Common myeloid progenitor, CD34-positive (primary cell): ENCODE data around the gene PCDH19.

Experiments used
- CTCF ChIA-PET: fragments of 350-600 bp; sonication (Branson Sonifier 250); formaldehyde crosslinking; loops from one replicate; lab custom pipeline; 2021; ENCODE audit warnings: antibody characterized with exemption; lab: Charles Lee
- POLR2A ChIA-PET: fragments of 350-600 bp; sonication (Branson Sonifier 250); formaldehyde crosslinking; loops from one replicate; lab custom pipeline; 2021; ENCODE audit warnings: antibody characterized with exemption; lab: Charles Lee
- DNase-seq, 3 donors: peaks; one replicate each; pipeline versions ENCODE4 v3.0.0 to v3.0.0-alpha.2; 2013
- H3K27ac ChIP-seq, 2 experiments: 1 replicate in 1 of 2; 2 replicates in 1 of 2; pipeline ENCODE4 v1.7.0; 2013; ENCODE audit warnings: inconsistent platforms in 2 of 2, low read length in 2 of 2, mild to moderate bottlenecking in 2 of 2, low read depth in 1 of 2, moderate library complexity in 1 of 2; ENCODE audit not compliant: severe bottlenecking in 2 of 2, insufficient read depth in 1 of 2, poor library complexity in 1 of 2
- H3K27me3 ChIP-seq, 5 experiments: replicated peaks in 2 of 5; 1 replicate in 3 of 5; 2 replicates in 2 of 5; pipeline versions ENCODE4 v1.6.1 to v1.7.0; 2013; ENCODE audit warnings: low read length in 4 of 5, mild to moderate bottlenecking in 2 of 5, moderate library complexity in 2 of 5, inconsistent platforms in 1 of 5; ENCODE audit not compliant: insufficient read depth in 5 of 5, control insufficient read depth in 4 of 5
- H3K36me3 ChIP-seq, 4 experiments: 1 replicate in 2 of 4; 2 replicates in 2 of 4; pipeline versions ENCODE4 v1.6.1 to v1.7.0; 2013; ENCODE audit warnings: low read length in 3 of 4, control low read depth in 1 of 4, mild to moderate bottlenecking in 1 of 4; ENCODE audit not compliant: control insufficient read depth in 4 of 4, insufficient read depth in 4 of 4
- H3K4me1 ChIP-seq, 4 experiments: 1 replicate in 3 of 4; 2 replicates in 1 of 4; pipeline versions ENCODE4 v1.6.1 to v1.7.1; 2013; ENCODE audit warnings: low read length in 3 of 4, mild to moderate bottlenecking in 3 of 4, control low read depth in 1 of 4, inconsistent platforms in 1 of 4, moderate library complexity in 1 of 4; ENCODE audit not compliant: control insufficient read depth in 4 of 4, insufficient read depth in 4 of 4; ENCODE audit errors: control extremely low read depth in 1 of 4
- H3K4me3 ChIP-seq, 7 experiments: 1 replicate in 4 of 7; 2 replicates in 3 of 7; pipeline versions ENCODE4 v1.5.1 to v1.7.0; 2013; ENCODE audit warnings: mild to moderate bottlenecking in 7 of 7, low read length in 6 of 7, moderate library complexity in 6 of 7, inconsistent platforms in 2 of 7, low read depth in 2 of 7, control low read depth in 1 of 7; ENCODE audit not compliant: insufficient read depth in 4 of 7, control insufficient read depth in 1 of 7; ENCODE audit errors: extremely low read depth in 1 of 7
- H3K9me3 ChIP-seq, 5 experiments: 1 replicate in 4 of 5; 2 replicates in 1 of 5; pipeline versions ENCODE4 v1.6.1 to v1.7.1; 2013; ENCODE audit warnings: low read length in 4 of 5, mild to moderate bottlenecking in 2 of 5, inconsistent platforms in 1 of 5, low read depth in 1 of 5, moderate library complexity in 1 of 5; ENCODE audit not compliant: control insufficient read depth in 4 of 5, insufficient read depth in 2 of 5; ENCODE audit errors: control extremely low read depth in 1 of 5
- WGBS: methylation state at CpG from one replicate; pipeline ENCODE4 v1.1.5; 2013; ENCODE audit not compliant: insufficient coverage; 5-methylcytosine and 5-hydroxymethylcytosine counted together

PCDH19 gene

DNA sequence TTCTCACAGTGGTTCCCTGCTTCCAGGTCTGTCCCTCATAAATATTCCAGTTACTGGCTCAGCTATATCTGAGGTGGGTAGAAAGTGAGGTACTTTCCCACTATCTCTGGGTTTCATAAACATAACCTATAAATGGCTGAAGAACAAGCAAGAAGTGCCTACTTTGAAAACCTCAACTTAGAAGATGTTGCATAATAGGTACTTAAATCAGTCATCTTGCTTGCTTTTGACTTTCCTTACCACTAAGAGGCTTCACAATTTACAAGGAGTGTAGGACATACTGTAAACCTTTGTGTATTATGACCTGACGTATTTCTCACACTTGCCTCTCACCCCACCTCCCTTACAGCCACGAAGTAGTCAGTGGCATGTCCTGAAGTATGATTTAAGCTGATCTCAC is 145.9 kb downstream of the PCDH19 start:
- Histone ChIP-seq H3K27ac (no peak overlapping the region), H3K9me3 (peaks cover 0 to 1% (median 0%) of the 10 kb centered on the region in 5 experiments), H3K4me3 (no peak overlapping the region), H3K36me3 (no peaks in the 10 kb centered on the region), H3K4me1 (no peaks in the 10 kb centered on the region), H3K27me3 (no peaks in the 10 kb centered on the region)
- WGBS = 20% methylated on average over 1 of the region's 2 CpGs
- ChIA-PET POLR2A (no interaction called here), CTCF (no interaction called here)
- DNase-seq = no peak

DNA sequence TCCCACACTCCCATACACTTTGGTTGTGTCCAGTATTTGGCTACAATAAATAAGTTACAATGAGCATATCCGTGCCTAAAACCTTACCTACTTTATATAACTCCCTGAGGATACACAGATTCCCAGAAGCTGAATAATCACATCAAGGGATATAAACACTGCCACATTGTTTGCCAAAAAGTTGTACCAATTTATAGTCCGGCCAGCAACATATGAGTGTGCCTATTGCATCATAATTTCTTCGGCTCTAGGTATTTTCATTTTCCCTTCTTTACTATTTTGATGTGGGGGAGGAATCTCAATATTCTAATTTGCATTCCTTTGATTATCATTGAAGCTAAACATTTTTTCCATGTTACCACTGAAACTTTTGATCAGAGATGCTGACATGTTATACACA is 146.4 kb downstream of the PCDH19 start:
- no peak for DNase-seq
- Histone ChIP-seq H3K27ac (no peak overlapping the region), H3K9me3 (peaks cover 0 to 1% (median 0%) of the 10 kb centered on the region in 5 experiments), H3K4me3 (no peak overlapping the region), H3K36me3 (no peaks in the 10 kb centered on the region), H3K27me3 (no peaks in the 10 kb centered on the region), H3K4me1 (no peaks in the 10 kb centered on the region)
- ChIA-PET POLR2A (no interaction called here), CTCF (no interaction called here)
- WGBS = 60% methylated on average over 1 of the region's 3 CpGs

DNA sequence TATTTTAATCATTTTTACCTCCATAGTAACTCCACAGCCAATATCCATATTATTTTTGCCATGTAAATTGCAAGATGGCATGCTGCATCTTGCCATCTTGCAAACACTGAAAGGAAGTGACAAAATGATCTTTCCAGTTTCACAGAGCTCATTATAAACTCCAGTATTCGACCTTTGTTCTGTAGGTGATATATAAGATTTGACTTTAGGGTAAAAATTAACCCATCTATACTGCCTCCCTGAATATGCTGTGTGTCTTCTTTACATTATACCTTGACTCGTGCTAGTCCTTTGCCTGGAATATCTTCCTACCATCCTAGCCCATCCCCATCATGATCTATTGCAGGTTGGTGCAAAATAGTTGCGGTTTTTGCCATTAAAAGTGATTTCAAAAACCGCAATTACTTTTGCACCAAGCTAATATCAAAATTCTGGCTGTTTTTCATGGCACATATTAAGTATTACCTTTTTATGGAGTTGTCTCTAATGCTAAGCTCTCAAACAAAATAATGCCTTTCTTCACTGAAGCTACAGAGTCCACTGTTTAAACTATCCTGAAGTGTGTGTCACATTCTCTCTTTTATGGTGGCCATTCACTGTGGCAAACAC is 161.1 kb downstream of the PCDH19 start:
- no peaks in the 10 kb centered on the region for H3K36me3 ChIP-seq
- H3K27ac ChIP-seq = no peak overlapping the region
- POLR2A ChIA-PET = no interaction called here
- no peaks in the 10 kb centered on the region for H3K9me3 ChIP-seq
- no peak overlapping the region for H3K4me3 ChIP-seq
- DNase-seq = no peak
- CTCF ChIA-PET = no interaction called here
- H3K4me1 ChIP-seq = no peaks in the 10 kb centered on the region
- 73% methylated on average over 3 of the region's 4 CpGs for WGBS
- no peaks in the 10 kb centered on the region for H3K27me3 ChIP-seq

DNA sequence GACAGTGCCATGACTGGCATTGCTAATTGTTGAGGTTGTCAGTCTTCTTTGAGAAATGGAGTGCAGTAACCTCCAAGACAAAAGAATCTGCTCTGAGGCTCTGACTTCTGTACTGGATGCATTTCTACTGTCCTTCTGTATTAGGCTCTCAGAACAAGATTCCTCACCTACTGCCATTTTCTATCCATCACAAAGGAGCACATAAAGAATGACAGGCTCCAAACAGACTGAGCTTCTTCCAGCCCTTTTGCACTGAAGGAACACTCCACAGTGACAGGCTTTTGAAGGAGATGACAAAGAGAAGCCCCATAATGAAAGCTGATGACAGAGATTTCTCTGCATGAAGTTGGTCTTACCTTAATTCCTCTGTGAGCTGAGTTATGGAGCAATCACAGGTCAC is 162.2 kb downstream of the PCDH19 start:
- H3K27me3 ChIP-seq = no peaks in the 10 kb centered on the region
- no peak for DNase-seq
- H3K27ac ChIP-seq = no peak overlapping the region
- H3K36me3 ChIP-seq = no peaks in the 10 kb centered on the region
- H3K9me3 ChIP-seq = no peaks in the 10 kb centered on the region
- H3K4me1 ChIP-seq = no peaks in the 10 kb centered on the region
- POLR2A ChIA-PET = no interaction called here
- CTCF ChIA-PET = no interaction called here
- no peak overlapping the region for H3K4me3 ChIP-seq

DNA sequence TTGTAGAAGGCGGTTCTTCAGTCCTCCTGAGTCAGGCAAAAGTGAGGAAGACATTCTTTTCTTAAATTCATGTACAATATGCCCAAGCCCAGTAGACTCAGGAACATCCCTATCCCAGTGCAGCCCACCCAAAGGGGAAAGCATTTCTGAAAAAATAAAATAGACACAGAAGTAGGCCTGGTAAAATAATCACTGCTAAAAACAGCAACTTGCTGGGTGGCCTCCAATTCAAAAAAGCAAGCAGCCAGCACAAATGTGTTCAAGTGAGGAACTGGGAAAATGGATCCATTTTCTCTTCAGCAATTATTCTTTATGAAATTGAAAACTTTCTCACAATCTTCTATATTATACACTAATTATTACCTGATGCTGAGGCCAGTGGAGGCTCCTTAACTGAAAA is 165.4 kb downstream of the PCDH19 start:
- ChIA-PET CTCF (no interaction called here), POLR2A (no interaction called here)
- Histone ChIP-seq H3K4me1 (no peaks in the 10 kb centered on the region), H3K4me3 (no peak overlapping the region), H3K9me3 (no peaks in the 10 kb centered on the region), H3K27me3 (no peaks in the 10 kb centered on the region), H3K36me3 (no peaks in the 10 kb centered on the region), H3K27ac (no peak overlapping the region)
- DNase-seq = no peak
- 100% methylated on average over 1 of the region's 1 CpG for WGBS
